NCI-H345 treated with DMSO at 0.1 percent for 48 hours (cell line): ENCODE data around the gene CDON.
"Not testable (repeated sequence)": the region's sequence is repeated elsewhere in the genome, so short reads cannot be mapped to it uniquely, and the experiment has no call there.

Experiments
- DNase-seq: peaks from one replicate; lab custom pipeline; 2025; ENCODE audit not compliant: unreplicated experiment; lab: John Stamatoyannopoulos, UW

The CDON gene

GRCh38 chr11:125929445-125930075 is 133.1 kb downstream of the CDON start:
- DNase-seq = no peak

- DNase-seq = no peak
Measured at GRCh38 chr11:125926682-125927081, 136.0 kb downstream of the CDON start.

- no peak for DNase-seq
Measured at GRCh38 chr11:125925804-125926203, 136.9 kb downstream of the CDON start.

- no peak for DNase-seq
Measured at GRCh38 chr11:125925247-125925740, 137.4 kb downstream of the CDON start.

- DNase-seq = no peak
Measured at GRCh38 chr11:125924384-125925007, 138.2 kb downstream of the CDON start.

- DNase-seq = no peak
Measured at GRCh38 chr11:125923633-125924032, 139.0 kb downstream of the CDON start.

GRCh38 chr11:125923012-125923579 is 139.6 kb downstream of the CDON start:
- DNase-seq = peak; percentile 43

GRCh38 chr11:125922156-125922555 is 140.5 kb downstream of the CDON start:
- no peak for DNase-seq

GRCh38 chr11:125921042-125921441 is 141.6 kb downstream of the CDON start:
- DNase-seq = no peak

- DNase-seq = no peak
Measured at GRCh38 chr11:125918140-125918840, 144.4 kb downstream of the CDON start.

- no peak for DNase-seq
Measured at GRCh38 chr11:125916683-125917347, 145.9 kb downstream of the CDON start.

GRCh38 chr11:125914601-125915000 is 148.1 kb downstream of the CDON start:
- not testable (repeated sequence) for DNase-seq

- DNase-seq = no peak
Measured at GRCh38 chr11:125910226-125910849, 152.3 kb downstream of the CDON start.
